Esophagus squamous epithelium (tissue), 5 donors: ENCODE data around the gene DZIP1L. TPM values are rescaled to one million over a fixed set of nuclear protein-coding genes. Genes with fewer than 3 reads are reported as not detected.
"Not testable (repeated sequence)": the region's sequence is repeated elsewhere in the genome, so short reads cannot be mapped to it uniquely, and the experiment has no call there.

ENCODE experiments used
- DNase-seq: peaks from one replicate; lab custom pipeline; 2025; lab: John Stamatoyannopoulos, UW
- H3K27ac ChIP-seq, 4 donors: fragments of 200-600 bp; sonication (generic); one replicate each; pipeline ENCODE4 v1.5.1; 2016 to 2019; ENCODE audit warnings: mild to moderate bottlenecking in 1 of 4
- H3K27me3 ChIP-seq, 4 donors: fragments of 200-600 bp; sonication (generic); 1 replicate in 3 of 4; 2 replicates in 1 of 4; pipeline versions ENCODE4 v1.5.1 to v1.6.0; 2017 to 2021; ENCODE audit warnings: antibody characterized with exemption in 1 of 4
- H3K36me3 ChIP-seq, 3 donors: fragments of 200-600 bp; sonication (generic); one replicate each; pipeline ENCODE4 v1.5.1; 2016 to 2019
- H3K4me1 ChIP-seq, 3 donors: fragments of 200-600 bp; sonication (generic); one replicate each; pipeline ENCODE4 v1.5.1; 2017 to 2019
- H3K4me3 ChIP-seq, 4 donors: fragments of 200-600 bp; sonication (generic); 1 replicate in 3 of 4; 2 replicates in 1 of 4; pipeline ENCODE4 v1.5.1; 2016 to 2019; ENCODE audit warnings: mild to moderate bottlenecking in 2 of 4, moderate library complexity in 1 of 4
- H3K9me3 ChIP-seq, 3 donors: fragments of 200-600 bp; sonication (generic); one replicate each; pipeline ENCODE4 v1.5.1; 2016 to 2019
- CTCF ChIP-seq, 6 experiments: fragments of 450-650 bp in 4 of 6; fragments of 200-600 bp in 2 of 6; sonication (generic) in 2 of 6; IDR thresholded peaks; one replicate each; pipeline ENCODE4 v1.5.1; 2016 to 2019; ENCODE audit warnings: antibody characterized with exemption in 6 of 6, mild to moderate bottlenecking in 4 of 6, moderate library complexity in 4 of 6
- POLR2A ChIP-seq, 4 donors: fragments of 450-650 bp; IDR thresholded peaks; one replicate each; pipeline ENCODE4 v1.6.1; 2017; ENCODE audit warnings: antibody characterized with exemption in 4 of 4, mild to moderate bottlenecking in 4 of 4, moderate library complexity in 3 of 4
- WGBS, 2 donors: methylation state at CpG; one replicate each; pipeline ENCODE4 v1.1.5; 2018; 5-methylcytosine and 5-hydroxymethylcytosine counted together
- intact Hi-C: fragments of 100-400 bp; cut with DNase I; formaldehyde crosslinking; loops from one replicate; pipeline ENCODE4 v1.15.0; 2022
- total RNA-seq, 4 donors: library from RNA; depleted of rRNA; stranded (reverse); fragments of >200 nt; gene quantifications; one replicate each; pipeline ENCODE4 v1.1.0, GENCODE V29; 2016
- donor health status: DM: yes; HTN: yes; CAD: no.

DZIP1L gene
- total RNA-seq, 4 donors from 2014 or later = 1.7 to 17.4 (median 5.0) TPM

- intact Hi-C loops = no loop called here
- H3K4me1 ChIP-seq = no peaks in the 10 kb centered on the region
- DNase-seq = no peak
Measured at GRCh38 chr3:138099417-138099816, 16.0 kb downstream of the DZIP1L start.

GRCh38 chr3:138097192-138098172 lies 17.9 kb downstream of the DZIP1L start:
- no peaks in the 10 kb centered on the region for H3K9me3 ChIP-seq
- no peak for DNase-seq
- H3K36me3 ChIP-seq = peaks cover 0 to 58% (median 0%) of the 10 kb centered on the region in 3 donors
- no peaks in the 10 kb centered on the region for H3K4me1 ChIP-seq
- intact Hi-C loops = no loop called here
- no peak overlapping the region for H3K4me3 ChIP-seq
- TF ChIP-seq CTCF (IDR thresholded peaks at IDR 0.05) (peak in 1 of 6 experiments; percentile 22), POLR2A (IDR thresholded peaks at IDR 0.05) (no peak)
- 77 to 82% methylated on average over 8 to 12 of the region's 12 CpGs for WGBS, 2 donors
- no peaks in the 10 kb centered on the region for H3K27me3 ChIP-seq
- no peak overlapping the region for H3K27ac ChIP-seq

More at GRCh38 chr3:138099417-138099816, 16.0 kb downstream of the DZIP1L start:
- peaks cover 0 to 54% (median 5%) of the 10 kb centered on the region in 3 donors for H3K36me3 ChIP-seq
- H3K27me3 ChIP-seq = no peaks in the 10 kb centered on the region
- H3K27ac ChIP-seq = no peak overlapping the region
- TF ChIP-seq CTCF (IDR thresholded peaks at IDR 0.05) (no peak), POLR2A (IDR thresholded peaks at IDR 0.05) (no peak)
- H3K9me3 ChIP-seq = no peaks in the 10 kb centered on the region
- no peak overlapping the region for H3K4me3 ChIP-seq

GRCh38 chr3:138093721-138094120 lies 21.7 kb downstream of the DZIP1L start:
- intact Hi-C loops = no loop called here
- Histone ChIP-seq H3K4me1 (no peaks in the 10 kb centered on the region), H3K27me3 (no peaks in the 10 kb centered on the region), H3K27ac (no peak overlapping the region), H3K4me3 (no peak overlapping the region), H3K9me3 (no peaks in the 10 kb centered on the region), H3K36me3 (peaks cover 0 to 50% (median 0%) of the 10 kb centered on the region in 3 donors)
- 44 to 46% methylated on average over 2 of the region's 2 CpGs for whole genome bisulfite sequencing, 2 donors
- DNase-seq = no peak
- TF ChIP-seq POLR2A (IDR thresholded peaks at IDR 0.05) = no peak
- no peak for TF ChIP-seq CTCF (IDR thresholded peaks at IDR 0.05)

GRCh38 chr3:138092023-138092422 lies 23.4 kb downstream of the DZIP1L start:
- intact Hi-C loops = no loop called here
- no peak for TF ChIP-seq CTCF (IDR thresholded peaks at IDR 0.05)
- no peak for TF ChIP-seq POLR2A (IDR thresholded peaks at IDR 0.05)
- H3K27ac ChIP-seq = no peak overlapping the region

GRCh38 chr3:138089091-138089490 lies 26.3 kb downstream of the DZIP1L start:
- Histone ChIP-seq H3K27me3 (no peaks in the 10 kb centered on the region), H3K36me3 (peaks cover 0 to 65% (median 0%) of the 10 kb centered on the region in 3 donors), H3K4me1 (no peaks in the 10 kb centered on the region), H3K9me3 (no peaks in the 10 kb centered on the region), H3K27ac (no peak overlapping the region), H3K4me3 (no peak overlapping the region)
- intact Hi-C loops = no loop called here
- WGBS, 2 donors = 75 to 82% methylated on average over 3 of the region's 3 CpGs
- no peak for DNase-seq
- no peak for TF ChIP-seq CTCF (IDR thresholded peaks at IDR 0.05)
- TF ChIP-seq POLR2A (IDR thresholded peaks at IDR 0.05) = no peak

More at GRCh38 chr3:138092023-138092422, 23.4 kb downstream of the DZIP1L start:
- WGBS, 2 donors = 69 to 74% methylated on average over 2 of the region's 2 CpGs
- Histone ChIP-seq H3K4me1 (no peaks in the 10 kb centered on the region), H3K36me3 (peaks cover 0 to 58% (median 0%) of the 10 kb centered on the region in 3 donors), H3K27me3 (no peaks in the 10 kb centered on the region), H3K9me3 (no peaks in the 10 kb centered on the region), H3K4me3 (no peak overlapping the region)
- DNase-seq = no peak

- H3K36me3 ChIP-seq = peaks cover 0 to 54% (median 0%) of the 10 kb centered on the region in 3 donors
- H3K9me3 ChIP-seq, H3K4me1 ChIP-seq, H3K27me3 ChIP-seq, intact Hi-C loops, H3K27ac ChIP-seq, DNase-seq, H3K4me3 ChIP-seq: not testable (repeated sequence)
- 100% methylated on average over 1 of the region's 3 CpGs for WGBS, 2 donors
Measured at GRCh38 chr3:138085745-138086144, 29.7 kb downstream of the DZIP1L start.
